Adipose tissue (tissue), 3 donors: ENCODE measurements around the gene SOWAHB. TPM values are rescaled to one million over a fixed set of nuclear protein-coding genes. Genes with fewer than 3 reads are reported as not detected.
"Not testable (repeated sequence)": the region's sequence is repeated elsewhere in the genome, so short reads cannot be mapped to it uniquely, and the experiment has no call there.

Experiments used
- H3K27ac ChIP-seq: one replicate; pipeline ENCODE4 v1.5.1; 2013; ENCODE audit warnings: low read depth, low read length
- WGBS, 3 donors: extraction: QIAGEN DNeasy Blood & Tissue Kit; methylation state at CpG; one replicate each; pipeline ENCODE4 v1.1.7; 2013; 5-methylcytosine and 5-hydroxymethylcytosine counted together
- polyA plus RNA-seq, 3 donors: library from polyadenylated mRNA; stranded (reverse); fragments of 200-250 nt; gene quantifications; one replicate each; pipeline ENCODE4 v1.2.3, GENCODE V29; 2013
- donor health status: healthy with polysubstance abuse.
- donor health status: Bipolar disorder and iron deficiency.
- donor health status: healthy.

The SOWAHB gene
- polyA plus RNA-seq, 3 donors = 0.11 to 2.8 (median 0.28) TPM

GRCh38 chr4:76896614-76897535, 1.1 kb downstream of the SOWAHB start:
- no peak overlapping the region for H3K27ac ChIP-seq
- WGBS, 3 donors = 7 to 11% (median 9%) methylated on average over 72 to 82 of the region's 82 CpGs

GRCh38 chr4:76896048-76896447, 1.9 kb downstream of the SOWAHB start:
- H3K27ac ChIP-seq = no peak overlapping the region
- 95 to 96% (median 96%) methylated on average over 8 of the region's 8 CpGs for WGBS, 3 donors

- WGBS, 3 donors = 87 to 93% (median 93%) methylated on average over 6 of the region's 6 CpGs
- no peak overlapping the region for H3K27ac ChIP-seq
Observed at GRCh38 chr4:76895619-76896018, 2.3 kb downstream of the SOWAHB start.

- H3K27ac ChIP-seq = no peak overlapping the region
- WGBS, 3 donors = 56 to 83% (median 66%) methylated on average over 6 of the region's 6 CpGs
Observed at GRCh38 chr4:76894537-76895255, 3.2 kb downstream of the SOWAHB start.

- no peak overlapping the region for H3K27ac ChIP-seq
Observed at GRCh38 chr4:76892601-76893000, 5.3 kb downstream of the SOWAHB start.

GRCh38 chr4:76892001-76892400, 5.9 kb downstream of the SOWAHB start:
- WGBS, 3 donors = 26 to 52% (median 26%) methylated on average over 1 of the region's 1 CpG
- H3K27ac ChIP-seq = no peak overlapping the region

More at GRCh38 chr4:76892601-76893000, 5.3 kb downstream of the SOWAHB start:
- 65 to 84% (median 81%) methylated on average over 3 of the region's 3 CpGs for WGBS, 3 donors

GRCh38 chr4:76886848-76887441, 11.0 kb downstream of the SOWAHB start:
- H3K27ac ChIP-seq = no peak overlapping the region
- WGBS, 3 donors = 93 to 96% (median 94%) methylated on average over 7 of the region's 7 CpGs

- WGBS, 3 donors = 93 to 96% (median 94%) methylated on average over 5 of the region's 5 CpGs
- H3K27ac ChIP-seq = no peak overlapping the region
Observed at GRCh38 chr4:76886214-76886613, 11.7 kb downstream of the SOWAHB start.

GRCh38 chr4:76883147-76883546, 14.8 kb downstream of the SOWAHB start:
- no peak overlapping the region for H3K27ac ChIP-seq
- 60 to 76% (median 67%) methylated on average over 8 of the region's 8 CpGs for WGBS, 3 donors

- no peak overlapping the region for H3K27ac ChIP-seq
- 85 to 98% (median 91%) methylated on average over 2 of the region's 2 CpGs for WGBS, 3 donors
Observed at GRCh38 chr4:76882630-76883029, 15.3 kb downstream of the SOWAHB start.

GRCh38 chr4:76881375-76881774, 16.6 kb downstream of the SOWAHB start:
- WGBS, 3 donors = 9 to 39% (median 33%) methylated on average over 1 of the region's 1 CpG
- H3K27ac ChIP-seq = no peak overlapping the region

GRCh38 chr4:76879731-76880364, 18.1 kb downstream of the SOWAHB start:
- WGBS, 3 donors = 86 to 96% (median 86%) methylated on average over 3 of the region's 3 CpGs

GRCh38 chr4:76878641-76879165, 19.2 kb downstream of the SOWAHB start:
- not testable (repeated sequence) for H3K27ac ChIP-seq
- WGBS, 3 donors = 74 to 87% (median 75%) methylated on average over 3 of the region's 3 CpGs

More at GRCh38 chr4:76879731-76880364, 18.1 kb downstream of the SOWAHB start:
- no peak overlapping the region for H3K27ac ChIP-seq

GRCh38 chr4:76874176-76874575, 23.8 kb downstream of the SOWAHB start:
- H3K27ac ChIP-seq = no peak overlapping the region
- 84 to 92% (median 86%) methylated on average over 4 of the region's 4 CpGs for WGBS, 3 donors

- 66 to 79% (median 77%) methylated on average over 1 of the region's 1 CpG for WGBS, 3 donors
Observed at GRCh38 chr4:76873495-76873894, 24.4 kb downstream of the SOWAHB start.

GRCh38 chr4:76872556-76872955, 25.4 kb downstream of the SOWAHB start:
- H3K27ac ChIP-seq = no peak overlapping the region

More at GRCh38 chr4:76873495-76873894, 24.4 kb downstream of the SOWAHB start:
- H3K27ac ChIP-seq = no peak overlapping the region

- not testable (repeated sequence) for H3K27ac ChIP-seq
- 89 to 94% (median 90%) methylated on average over 4 of the region's 4 CpGs for WGBS, 3 donors
Observed at GRCh38 chr4:76868780-76869179, 29.2 kb downstream of the SOWAHB start.

- no peak overlapping the region for H3K27ac ChIP-seq
- 64 to 76% (median 72%) methylated on average over 16 of the region's 16 CpGs for WGBS, 3 donors
Observed at GRCh38 chr4:76867880-76868655, 29.9 kb downstream of the SOWAHB start.
